ENCODE data around the gene MAPK1IP1L.

Gene MAPK1IP1L

GRCh38 chr14:55092341-55092740 is 40.9 kb downstream of the MAPK1IP1L start (continued):
- TF ChIP-seq ZEB2 (tag by site-specific recombination; IDR thresholded peaks at IDR 0.05) (no peak), ZNF416 (tag by site-specific recombination; IDR thresholded peaks at IDR 0.05) (no peak), ZNF114 (tag by site-specific recombination; IDR thresholded peaks at IDR 0.05) (no peak), IKZF3 (tag by site-specific recombination; IDR thresholded peaks at IDR 0.05) (no peak), ZNF214 (tag by site-specific recombination; IDR thresholded peaks at IDR 0.05; ENCODE audit: borderline replicate concordance) (no peak)

- H3K4me3 ChIP-seq (ENCODE audit: low read depth, low read length), result no peak overlapping the region
- no peaks in the 10 kb centered on the region for H3K36me3 ChIP-seq (ENCODE audit: control insufficient read depth in 2 of 2, insufficient read depth in 1 of 2, low read length in 2 of 2)
- H3K27ac ChIP-seq (ENCODE audit: extremely low read depth, low read depth, low read length), result no peak overlapping the region
- CTCF ChIA-PET, result interaction anchor here (0.6 to 4.5 kb wide), 7 partner anchors 9 to 514 kb away, joined by 3 to 20 read pairs (median 4); no protein-coding TSS in a partner anchor
- no peaks in the 10 kb centered on the region for H3K9me3 ChIP-seq (ENCODE audit: control insufficient read depth, insufficient read depth, low read depth, low read length)
- no peaks in the 10 kb centered on the region; the same call in 1 of the 2 replicates for H3K4me1 ChIP-seq (ENCODE audit: control insufficient read depth, insufficient read depth, low read length)
- POLR2A ChIA-PET, result interaction anchor here (0.6 to 1.9 kb wide), 8 partner anchors 9 to 97 kb away, joined by 3 to 9 read pairs (median 4); partner anchors contain the start of genes DLGAP5, LGALS3 and MAPK1IP1L
- peak; percentile 62 for TF ChIP-seq ZBTB21 (tag by site-specific recombination; IDR thresholded peaks at IDR 0.05)
- TF ChIP-seq ZNF169 (tag by site-specific recombination; IDR thresholded peaks at IDR 0.05), result no peak
- peak; percentile 63; the same call in 1 of the 2 replicates for TF ChIP-seq ZNF184 (tag by site-specific recombination; IDR thresholded peaks at IDR 0.05)
- 0 out of 2 replicates have a peak, but pooled peaks have one; percentile 11 for TF ChIP-seq PRDM6 (tag by site-specific recombination; IDR thresholded peaks at IDR 0.05)
- no peak for TF ChIP-seq ZNF48 (tag by site-specific recombination; IDR thresholded peaks at IDR 0.05)
- TF ChIP-seq ZNF549 (tag by site-specific recombination; IDR thresholded peaks at IDR 0.05), result no peak
- TF ChIP-seq GLI2 (tag by site-specific recombination; IDR thresholded peaks at IDR 0.05; ENCODE audit: borderline replicate concordance, low read depth), result no peak
- TF ChIP-seq ZBTB44 (tag by site-specific recombination; IDR thresholded peaks at IDR 0.05), result peak; percentile 79
- peak; percentile 80 for TF ChIP-seq ZNF366 (tag by site-specific recombination; conservative IDR thresholded peaks at IDR 0.05)
- TF ChIP-seq ZNF398 (tag by site-specific recombination; IDR thresholded peaks at IDR 0.05), result no peak
- no peak for TF ChIP-seq ZNF157 (tag by site-specific recombination; IDR thresholded peaks at IDR 0.05)
- TF ChIP-seq FEZF1 (tag by site-specific recombination; IDR thresholded peaks at IDR 0.05), result peak; percentile 76
- no peak for TF ChIP-seq ZNF292 (tag by site-specific recombination; IDR thresholded peaks at IDR 0.05; ENCODE audit: borderline replicate concordance, low read depth)
- no peak for TF ChIP-seq KLF7 (tag by site-specific recombination; IDR thresholded peaks at IDR 0.05; ENCODE audit: borderline replicate concordance)
- 0 out of 2 replicates have a peak, but pooled peaks have one; percentile 26 for TF ChIP-seq ZNF24 (tag by site-specific recombination; IDR thresholded peaks at IDR 0.05)
- TF ChIP-seq ZNF335 (tag by site-specific recombination; conservative IDR thresholded peaks at IDR 0.05), result peak; percentile 54
- TF ChIP-seq KLF10 (tag by site-specific recombination; IDR thresholded peaks at IDR 0.05), result no peak
- TF ChIP-seq WT1 (tag by site-specific recombination; IDR thresholded peaks at IDR 0.05), result peak; percentile 35; the same call in 1 of the 2 replicates
- peak; percentile 87 for TF ChIP-seq ZNF629 (tag by site-specific recombination; IDR thresholded peaks at IDR 0.05)
- TF ChIP-seq TSHZ1 (tag by site-specific recombination; IDR thresholded peaks at IDR 0.05; ENCODE audit: borderline replicate concordance), result no peak
- TF ChIP-seq ZNF843 (tag by site-specific recombination; IDR thresholded peaks at IDR 0.05), result 0 out of 2 replicates have a peak, but pooled peaks have one; percentile 19
Observed at GRCh38 chr14:55094292-55095157, 43.1 kb downstream of the MAPK1IP1L start.
